NCI-H2107 (cell line): ENCODE measurements around the gene PARP8.

Experiments
- DNase-seq: peaks from one replicate; lab custom pipeline; 2025; lab: John Stamatoyannopoulos, UW

PARP8 gene

DNA sequence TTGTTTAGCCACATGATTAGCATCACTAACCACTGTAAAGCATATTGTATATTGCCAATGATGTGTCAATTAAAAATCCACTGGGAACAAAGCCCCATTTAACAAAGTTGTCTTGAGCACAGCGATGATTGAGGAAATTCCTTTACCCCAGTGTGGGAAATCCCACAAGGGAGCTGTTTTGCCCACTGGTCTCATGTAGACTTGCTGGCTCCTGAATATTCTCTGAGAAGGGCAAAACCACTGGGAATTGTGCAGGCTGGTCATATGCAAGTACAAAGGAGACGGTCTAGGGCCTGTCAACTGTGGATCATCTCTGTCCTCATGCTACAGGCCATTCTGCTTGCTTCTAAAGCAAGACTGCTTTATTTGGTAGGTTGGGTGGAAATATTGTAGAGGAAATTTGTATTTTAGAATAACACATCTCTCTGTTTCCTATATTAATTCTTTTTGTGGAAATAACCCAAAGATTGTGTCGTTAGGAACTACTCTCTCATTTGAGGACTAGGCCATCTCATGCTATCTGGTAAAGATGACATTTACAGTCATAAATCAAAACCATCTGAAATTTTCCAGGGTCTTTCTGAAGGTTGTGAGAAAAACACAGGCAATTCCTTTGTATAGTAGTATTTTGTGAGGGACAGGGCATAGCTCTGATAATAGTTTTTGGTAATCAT is 60.2 kb downstream of the PARP8 start:
- no peak for DNase-seq

DNA sequence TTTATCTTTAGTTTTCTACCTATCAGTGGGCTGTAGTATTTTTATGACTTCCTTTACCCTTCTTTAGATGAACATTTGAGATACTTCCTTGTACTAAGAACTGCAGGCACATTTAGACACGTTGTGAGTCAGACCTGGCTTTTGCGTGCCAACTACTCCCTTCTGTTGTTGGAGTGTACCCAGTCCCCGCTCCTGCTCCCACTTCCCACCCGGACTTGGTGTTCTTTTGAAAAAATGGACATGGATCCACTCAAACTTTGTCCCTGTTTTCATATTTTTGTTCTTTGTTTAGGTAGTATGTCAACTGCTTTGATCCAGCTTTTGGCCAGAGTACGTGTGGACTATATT is 60.7 kb downstream of the PARP8 start:
- no peak for DNase-seq

DNA sequence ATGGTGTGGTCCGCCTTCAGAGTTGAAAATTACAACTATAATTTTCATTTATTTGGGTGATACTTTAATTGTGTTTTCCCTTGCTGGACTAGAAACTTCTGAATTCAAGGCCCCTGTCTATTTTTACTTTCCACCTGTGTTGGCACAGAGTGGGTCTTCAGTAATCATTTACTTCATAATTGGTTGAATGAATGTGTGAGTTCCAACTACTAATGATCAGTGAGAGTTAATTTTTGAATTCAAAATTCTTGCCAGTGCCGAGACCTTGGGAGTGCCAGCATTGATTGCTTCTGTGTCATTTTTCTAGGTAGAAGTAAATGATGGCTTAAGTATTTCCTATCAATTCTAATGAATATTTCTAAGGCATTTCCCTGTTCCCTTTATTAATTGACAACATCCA is 61.4 kb downstream of the PARP8 start:
- no peak for DNase-seq

DNA sequence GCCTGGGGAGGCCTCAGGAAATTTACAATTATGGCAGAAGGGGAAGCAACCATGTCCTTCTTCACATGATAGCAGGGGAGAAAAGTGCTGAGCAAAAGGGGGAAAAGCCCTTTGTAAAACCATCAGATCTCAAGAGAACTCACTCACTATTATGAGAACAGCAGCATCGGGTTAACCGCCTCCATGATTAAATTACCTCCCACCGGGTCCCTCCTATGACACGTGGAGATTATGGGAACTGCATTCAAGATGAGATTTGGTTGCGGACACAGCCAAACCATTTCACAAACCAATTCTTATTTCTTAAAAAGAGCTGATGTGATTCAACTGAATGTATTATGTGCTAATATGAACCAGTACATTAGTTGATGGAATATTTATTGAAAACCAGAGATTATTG is 63.9 kb downstream of the PARP8 start:
- no peak for DNase-seq

DNA sequence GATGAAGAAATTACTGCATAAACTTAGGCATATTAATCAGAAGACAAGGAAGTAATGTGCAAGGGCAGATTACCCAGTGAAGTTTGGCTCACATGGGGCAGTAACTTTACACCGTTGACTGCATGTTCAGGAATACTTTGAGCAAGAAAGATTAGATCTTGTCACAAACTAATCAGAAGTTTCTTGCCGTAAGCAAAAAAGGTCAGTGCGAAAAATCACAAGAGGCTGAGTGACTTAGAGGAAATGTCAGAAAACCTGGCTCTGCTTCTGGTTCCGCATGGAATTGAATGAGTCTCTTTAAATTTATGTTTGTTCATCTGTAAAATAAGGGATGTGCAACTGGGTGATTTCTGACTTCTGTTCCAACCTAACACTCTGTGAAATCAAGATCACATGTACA is 64.4 kb downstream of the PARP8 start:
- no peak for DNase-seq

DNA sequence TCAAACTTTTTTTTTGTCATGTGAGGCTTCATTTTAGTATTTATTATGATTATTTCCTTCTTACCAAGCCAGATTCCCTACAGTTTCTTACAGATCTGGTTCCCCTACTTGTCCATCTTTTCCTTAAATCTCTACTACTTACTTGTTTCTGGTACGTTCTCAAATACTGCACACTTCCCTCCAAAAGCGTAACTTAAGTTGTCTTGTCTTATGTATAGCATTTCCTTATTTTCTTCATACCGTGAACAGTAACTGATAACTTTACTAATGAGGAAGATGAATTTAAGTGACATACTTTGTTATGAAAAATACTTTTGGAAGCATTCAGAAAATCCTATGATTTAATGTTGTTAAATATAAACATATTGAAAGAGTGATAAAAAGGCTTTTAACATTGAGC is 67.3 kb downstream of the PARP8 start:
- no peak for DNase-seq

DNA sequence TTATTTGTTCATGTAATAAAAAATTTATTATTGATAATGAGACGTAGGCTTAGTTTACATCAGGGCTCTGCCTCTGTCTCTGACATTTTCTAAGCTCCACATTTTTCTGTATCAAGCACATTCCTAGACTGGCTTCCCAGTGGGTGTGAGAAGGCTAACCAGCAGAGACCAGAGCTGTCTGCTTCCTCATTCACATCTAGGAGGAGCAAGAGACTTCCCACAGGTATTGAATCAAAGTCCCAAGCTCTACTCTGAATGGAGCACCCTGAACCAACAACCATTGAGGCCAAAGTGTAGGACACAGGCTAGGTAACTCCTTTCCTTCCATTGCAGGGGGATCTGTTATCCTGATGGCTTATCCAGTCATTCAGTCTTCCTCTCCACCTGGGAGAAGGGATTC is 72.4 kb downstream of the PARP8 start:
- no peak for DNase-seq

DNA sequence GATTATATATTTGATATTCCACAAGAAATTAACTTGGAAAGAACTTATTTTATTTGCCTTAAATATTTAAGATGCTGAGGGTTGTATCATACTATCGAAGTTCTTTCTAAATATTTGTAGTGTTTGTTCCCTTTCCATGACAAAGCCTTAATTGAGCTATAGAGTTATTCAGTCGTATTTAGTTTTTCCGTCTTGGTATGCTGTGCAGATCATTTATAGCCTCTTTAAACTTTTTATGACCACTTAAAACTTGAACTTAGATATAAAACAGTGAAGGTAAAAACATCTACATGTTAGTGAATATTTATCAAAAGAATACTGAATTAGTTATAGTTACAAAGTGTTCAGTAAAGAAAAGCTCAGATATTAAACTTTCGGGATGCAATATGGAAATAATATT is 74.4 kb downstream of the PARP8 start:
- no peak for DNase-seq

DNA sequence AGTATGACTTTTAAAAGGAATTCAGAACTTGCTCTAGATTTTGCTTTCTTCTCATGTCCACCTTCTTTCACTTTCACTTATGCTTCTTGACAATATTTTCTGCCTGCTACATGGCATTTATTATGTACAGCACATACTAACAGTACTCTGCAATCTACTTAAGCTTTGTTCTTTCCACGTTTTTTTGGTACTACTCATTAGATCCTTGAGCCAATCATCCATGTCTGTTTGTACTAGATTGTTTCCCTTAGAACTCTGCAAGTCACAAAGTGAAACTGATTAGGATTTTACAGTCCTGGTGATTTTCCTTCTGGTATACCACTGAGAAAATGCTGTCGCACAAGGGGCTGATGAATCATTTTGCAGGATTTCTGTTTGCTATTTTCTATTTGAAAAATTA is 78.3 kb downstream of the PARP8 start:
- no peak for DNase-seq

DNA sequence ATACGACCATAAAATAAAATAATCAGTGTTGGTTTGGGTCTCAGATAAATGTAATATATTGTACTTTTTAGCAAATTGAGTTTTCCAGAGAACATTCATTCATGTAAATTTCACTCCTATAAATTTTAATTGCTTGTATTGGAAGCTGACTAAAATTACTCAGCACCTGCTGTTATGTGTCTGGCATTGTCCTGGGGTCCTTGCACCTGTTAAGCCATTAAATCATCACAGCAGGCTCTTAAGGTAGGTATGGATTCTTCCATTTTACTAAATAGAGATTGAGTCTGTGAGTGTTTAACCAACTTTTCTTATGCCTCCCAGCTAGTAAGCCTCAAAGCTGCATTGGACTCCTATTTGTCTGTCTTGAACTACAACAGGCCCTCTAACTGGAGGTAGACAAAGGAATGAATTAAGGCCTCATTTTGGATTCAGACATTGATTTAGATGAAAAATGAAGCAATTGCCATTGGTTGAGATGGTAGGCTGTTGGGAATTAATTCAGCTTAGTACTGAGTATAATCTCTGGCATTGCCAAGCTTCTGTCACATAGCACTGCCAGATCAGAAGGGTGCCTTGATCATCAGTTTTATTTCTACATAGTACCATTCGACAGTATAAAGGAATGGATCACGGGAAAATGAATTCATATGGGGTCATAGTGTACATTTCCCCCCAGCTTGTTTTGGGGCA is 78.9 kb downstream of the PARP8 start:
- DNase-seq, result no peak

DNA sequence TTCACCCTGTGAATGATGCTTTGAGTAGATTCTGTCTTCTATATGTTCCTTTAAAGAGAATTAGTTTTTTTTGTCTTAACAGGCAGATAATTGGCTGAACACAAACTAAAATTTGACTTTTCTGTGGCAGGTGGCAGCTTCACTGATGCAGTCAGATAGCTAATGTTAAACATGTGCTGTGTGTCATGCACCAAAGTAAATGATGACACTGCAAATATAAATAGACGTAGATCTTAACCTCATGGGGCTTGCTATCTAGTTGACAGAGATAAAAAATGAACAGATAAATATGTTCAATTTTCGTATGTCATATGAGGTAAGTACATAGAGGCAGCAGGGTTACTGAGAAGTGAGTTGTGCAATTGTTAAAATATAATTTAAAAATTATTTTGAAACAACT is 82.7 kb downstream of the PARP8 start:
- DNase-seq, result no peak

DNA sequence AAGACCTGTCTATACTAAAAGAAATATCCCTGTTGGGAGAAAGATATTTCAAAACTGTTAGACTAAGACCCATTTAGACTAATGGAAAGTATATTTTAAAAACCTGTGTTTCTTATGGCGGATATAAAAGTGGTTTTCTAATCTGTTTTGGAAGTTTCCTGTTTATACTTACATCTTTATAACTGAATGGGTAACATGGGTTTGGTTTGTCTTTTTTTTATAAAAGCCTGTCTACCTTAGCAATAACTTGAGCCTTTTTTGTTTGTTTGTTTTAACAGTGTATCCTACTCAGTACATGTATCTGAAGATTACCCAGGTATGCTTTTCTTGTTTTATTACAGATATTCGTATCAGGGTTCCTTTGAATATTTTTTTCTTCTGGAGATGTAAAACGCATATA is 83.4 kb downstream of the PARP8 start:
- no peak for DNase-seq

DNA sequence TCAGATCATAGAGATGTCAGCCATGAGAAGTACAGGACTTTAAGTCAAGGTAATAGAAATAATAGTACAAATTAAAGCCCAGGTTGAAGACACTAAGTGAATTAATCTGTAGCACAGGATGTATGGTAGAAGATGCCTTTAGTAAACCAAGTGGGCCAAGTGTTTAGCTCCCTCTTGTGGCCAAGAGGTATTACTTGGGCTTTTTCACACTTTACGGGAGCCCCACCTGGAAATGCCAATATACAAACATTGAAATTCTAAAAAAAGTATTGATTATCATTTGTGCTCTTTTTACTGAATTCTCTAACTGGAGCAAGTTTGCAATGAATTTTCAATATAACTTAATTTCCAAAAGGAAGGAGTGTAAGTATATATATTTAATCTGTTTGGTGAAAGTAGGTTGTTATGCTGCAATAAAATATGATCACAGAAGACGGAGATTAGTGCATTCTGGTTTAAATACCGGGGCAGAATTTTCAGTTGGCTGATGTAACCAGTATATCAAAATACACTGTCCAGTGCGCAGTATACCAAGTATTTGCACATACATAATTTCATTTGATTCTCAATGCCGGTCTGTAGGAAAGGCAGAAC is 84.7 kb downstream of the PARP8 start:
- no peak for DNase-seq

DNA sequence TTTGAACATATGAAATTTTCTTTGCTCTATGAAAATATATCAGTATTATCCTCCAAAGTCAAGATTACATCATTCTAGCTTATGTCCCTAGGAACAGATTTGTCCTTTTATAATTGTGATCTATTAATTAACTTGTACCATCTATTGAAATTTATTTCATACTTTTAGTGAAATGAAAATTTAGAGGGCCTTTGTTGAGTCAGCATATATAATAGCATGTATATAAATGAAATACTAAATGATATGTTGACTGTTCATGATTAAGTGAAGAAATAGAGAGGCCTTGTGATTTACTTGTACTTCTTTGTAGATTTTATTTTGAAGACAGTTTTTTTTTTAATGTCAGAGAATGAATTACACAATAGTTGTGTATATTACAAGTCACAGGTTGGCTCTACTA is 86.4 kb downstream of the PARP8 start:
- no peak for DNase-seq

DNA sequence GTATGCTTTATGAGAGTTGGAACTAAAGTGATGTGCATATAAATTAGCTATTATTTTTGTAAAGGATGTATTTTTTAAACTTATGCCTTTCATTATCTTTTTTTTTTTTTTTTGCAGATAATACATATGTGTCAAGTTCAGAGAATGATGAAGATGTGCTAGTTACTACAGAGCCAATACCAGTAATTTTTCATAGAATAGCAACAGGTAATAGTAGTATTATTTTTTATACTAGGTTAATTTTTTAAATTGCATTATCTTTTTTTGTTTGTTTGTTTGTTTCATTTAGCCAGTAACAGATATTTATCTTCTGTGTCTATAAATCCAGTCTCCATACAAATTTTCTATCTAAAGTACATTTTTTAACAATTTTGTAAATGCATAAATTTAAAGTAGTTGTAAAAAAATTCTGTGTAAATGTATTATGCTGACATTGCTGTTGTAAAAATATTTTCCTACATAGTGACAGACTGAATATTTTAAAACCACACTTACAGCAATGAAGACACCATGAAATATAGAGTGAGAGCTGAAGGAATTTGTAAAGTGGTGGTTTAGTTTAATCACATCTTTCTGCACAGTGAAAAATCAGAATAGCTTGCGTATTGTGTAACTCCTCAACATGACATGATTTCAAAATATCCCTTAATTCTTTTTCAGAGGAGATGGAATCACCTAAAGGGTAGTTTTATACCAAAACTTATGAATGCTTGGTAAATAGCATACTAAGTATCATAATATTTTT is 93.3 kb downstream of the PARP8 start:
- no peak for DNase-seq

DNA sequence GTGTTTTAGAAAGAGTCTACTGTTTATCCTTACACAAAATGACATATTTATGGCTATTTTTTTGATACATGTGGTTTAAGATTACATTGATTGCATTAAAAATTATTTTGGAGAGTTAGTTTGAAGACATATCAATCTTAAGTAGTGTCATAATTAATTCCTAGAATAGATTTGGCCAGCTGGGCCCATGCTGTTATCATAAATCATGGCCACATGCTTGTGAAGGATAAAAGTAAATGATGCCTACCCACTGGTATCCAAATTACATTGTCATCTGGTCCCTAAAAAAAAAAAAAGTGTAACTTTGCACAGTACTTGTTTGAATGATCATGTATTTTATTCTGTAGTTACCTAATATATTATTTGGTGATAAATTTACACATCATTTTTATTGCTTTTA is 96.9 kb downstream of the PARP8 start:
- DNase-seq, result no peak

DNA sequence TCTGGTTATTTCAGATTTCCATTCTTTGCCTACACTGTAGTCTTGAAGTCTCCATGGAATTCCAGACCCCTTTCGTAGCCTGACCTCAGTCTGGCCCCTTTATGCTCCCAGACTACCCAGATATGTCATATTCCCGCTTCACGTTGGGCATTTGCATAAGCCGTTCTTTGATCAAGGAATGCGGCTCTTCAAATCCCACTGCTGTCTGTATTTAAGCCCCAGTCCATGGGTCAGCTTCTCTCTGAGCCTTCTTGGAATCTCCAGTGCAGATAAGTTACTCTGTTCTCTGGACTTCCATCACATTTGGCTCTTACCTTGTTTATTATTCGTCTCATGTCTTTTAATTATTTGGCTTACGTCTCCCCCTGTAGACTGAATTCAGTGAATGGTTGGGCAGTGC is 97.4 kb downstream of the PARP8 start:
- DNase-seq, result no peak

DNA sequence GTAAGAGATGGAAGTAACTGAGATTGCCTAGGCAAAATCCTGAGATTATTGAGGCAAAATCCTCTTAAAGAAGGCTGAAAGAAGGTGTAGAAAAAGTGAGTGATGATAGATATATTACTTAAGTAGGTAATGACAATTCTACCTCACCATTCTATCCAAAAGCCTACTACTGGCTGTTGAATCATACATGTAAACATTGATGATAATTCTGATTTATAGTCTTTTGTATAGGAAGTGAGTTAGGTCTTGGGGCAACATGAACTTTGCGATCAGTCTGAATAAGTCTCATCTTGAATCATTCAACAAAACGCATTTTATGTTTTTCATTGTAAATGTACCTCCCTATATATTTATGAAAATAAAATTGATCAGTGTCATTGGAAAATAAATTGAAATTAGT is 99.6 kb downstream of the PARP8 start:
- no peak for DNase-seq

DNA sequence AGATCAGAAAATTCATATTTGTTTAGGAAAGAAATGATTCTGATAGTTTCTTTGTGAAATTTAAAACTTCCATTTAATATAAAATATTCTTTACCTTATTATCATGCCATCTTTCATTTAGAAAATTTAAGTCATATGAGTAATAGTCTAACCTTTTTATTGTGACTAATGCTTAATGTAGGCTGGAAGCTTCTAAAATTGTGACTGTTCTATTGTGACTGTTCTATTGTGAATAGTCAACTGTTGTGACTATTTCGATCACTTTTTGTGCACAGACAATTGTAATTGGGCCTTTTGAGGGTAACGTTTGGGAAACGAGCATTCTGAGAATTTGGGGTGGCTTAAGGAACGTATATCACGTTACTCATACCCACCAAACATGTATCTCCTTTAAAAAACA is 100.0 kb downstream of the PARP8 start:
- DNase-seq, result no peak

DNA sequence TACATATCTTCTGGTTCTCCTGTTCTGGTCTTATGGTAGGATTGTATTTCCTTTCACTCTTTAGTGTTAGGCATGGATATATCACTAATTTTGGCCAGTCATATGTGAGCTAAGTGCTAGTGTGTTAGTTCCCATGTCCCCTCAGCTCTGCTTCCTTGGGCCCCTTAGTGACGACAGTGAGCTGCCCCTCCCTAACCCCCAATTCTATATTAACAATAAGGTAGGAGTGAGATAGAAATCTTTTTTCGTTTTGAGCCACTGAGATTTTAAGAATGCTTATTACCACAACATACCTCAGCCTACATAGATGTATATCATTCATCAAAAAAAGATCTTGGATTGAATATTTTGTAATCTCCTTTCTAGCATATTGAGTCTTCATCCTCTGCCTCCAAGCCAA is 100.5 kb downstream of the PARP8 start:
- no peak for DNase-seq

DNA sequence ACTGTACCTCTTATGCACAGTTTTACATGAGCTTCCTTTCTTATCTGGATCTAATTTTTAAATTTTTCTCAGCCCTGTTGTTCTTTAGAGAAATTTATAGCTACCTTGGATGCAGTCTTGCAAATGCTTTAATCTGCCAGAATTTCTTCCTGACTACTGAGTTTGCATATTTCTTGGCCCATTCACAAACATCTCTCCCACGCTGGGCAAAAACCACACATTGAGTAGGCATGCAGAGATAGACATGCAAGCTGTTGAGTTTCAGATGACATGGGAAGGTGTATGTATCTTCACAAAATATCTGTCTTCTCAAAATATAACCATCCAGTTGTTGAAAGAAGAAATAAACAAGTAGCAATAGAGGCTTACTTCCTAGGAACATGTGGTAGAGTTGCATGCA is 101.2 kb downstream of the PARP8 start:
- DNase-seq, result no peak

DNA sequence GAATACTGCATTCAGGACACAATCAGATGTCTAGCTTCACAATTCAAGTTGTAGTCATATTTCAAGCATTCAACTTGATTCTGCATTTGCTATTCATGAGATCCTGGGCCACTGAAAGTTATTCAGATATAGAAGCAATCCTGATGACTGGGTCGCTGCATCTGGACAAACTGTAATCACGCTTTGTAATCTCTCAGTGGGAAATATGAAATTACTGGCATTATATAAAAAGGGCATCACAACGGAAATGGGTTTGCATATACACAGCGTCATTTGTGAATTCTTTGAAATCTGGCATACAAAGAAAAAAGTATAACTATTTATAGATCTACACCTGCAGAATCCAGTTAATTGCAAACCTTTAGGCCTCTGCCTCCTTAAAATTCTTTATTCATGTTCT is 102.2 kb downstream of the PARP8 start:
- DNase-seq, result no peak

DNA sequence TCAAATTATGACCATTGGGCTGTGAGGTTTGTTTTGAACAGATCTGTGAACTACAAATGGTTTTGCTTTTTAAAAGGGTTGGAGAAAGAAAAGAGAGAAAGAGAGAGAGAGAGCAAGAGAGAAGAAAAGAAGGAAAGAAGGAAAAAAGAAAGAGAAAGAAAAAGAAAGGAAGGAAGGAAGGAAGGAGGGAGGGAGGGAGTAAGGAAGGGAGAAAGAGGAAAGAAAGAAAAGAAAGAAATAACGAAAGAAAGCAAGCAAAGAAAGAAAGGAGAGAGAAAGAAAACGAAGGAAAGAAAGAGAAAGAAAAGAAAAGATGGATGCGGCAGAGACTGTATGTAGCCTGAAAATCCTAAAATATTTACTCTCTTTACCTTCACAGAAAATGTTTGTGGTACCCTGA is 104.0 kb downstream of the PARP8 start:
- DNase-seq, result no peak
